Endometrial microvascular endothelial cells (primary cell): ENCODE results near the gene ZNF423. TPM values are rescaled to one million over a fixed set of nuclear protein-coding genes. Genes with fewer than 3 reads are reported as not detected.

Experiments
- in situ Hi-C: cut with HindIII; loops from 2 replicates; pipeline ENCODE4 v1.10.0; 2017; ENCODE audit warnings: low sequenced_read_pairs, low pct_unique_long_range_greater_than_20kb; ENCODE audit errors: inconsistent ontology term
- total RNA-seq: library from RNA; depleted of rRNA; stranded (reverse); fragments of >200 nt; gene quantifications from one replicate; pipeline ENCODE4 v1.2.3, GENCODE V29; 2015; ENCODE audit errors: inconsistent ontology term

The ZNF423 gene
- total RNA-seq, 1 donor from 2014 or later: 1.2 TPM

DNA sequence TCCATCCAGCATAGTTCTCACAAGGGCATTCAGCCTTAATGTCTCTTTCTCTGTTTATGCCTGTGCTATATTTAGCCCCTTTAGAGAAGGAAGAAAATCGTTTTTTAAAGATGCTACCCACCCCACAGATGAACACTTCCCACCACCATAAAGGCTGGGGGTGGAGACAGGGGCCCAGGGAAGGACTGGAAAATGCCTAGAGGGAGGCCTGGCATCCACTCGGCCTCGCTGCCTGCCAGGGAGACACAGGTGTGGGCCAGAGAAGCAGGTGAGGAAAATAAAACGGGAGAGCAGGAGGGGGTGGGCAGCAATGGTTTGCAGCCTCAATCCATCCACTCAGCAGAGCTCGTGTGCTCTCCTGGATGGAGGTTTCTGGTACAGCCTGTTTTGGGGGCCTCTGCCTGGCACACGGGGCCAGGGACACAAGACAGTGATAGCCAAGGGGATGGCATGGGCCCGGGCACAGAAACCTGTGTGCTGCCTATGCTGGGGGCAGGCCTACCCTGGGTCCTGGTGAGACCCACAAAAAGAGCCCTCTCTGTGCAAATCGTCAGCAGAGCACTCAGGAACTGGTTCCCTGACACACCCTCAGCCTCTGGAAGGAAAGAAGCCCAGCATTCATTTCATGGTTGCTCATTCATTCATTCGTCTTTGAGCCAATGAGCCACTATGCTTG lies 360.9 kb downstream of the ZNF423 start:
- in situ Hi-C loops: no loop called here

GRCh38 chr16:49494474-49494873 lies 361.4 kb downstream of the ZNF423 start:
- in situ Hi-C loops: no loop called here

DNA sequence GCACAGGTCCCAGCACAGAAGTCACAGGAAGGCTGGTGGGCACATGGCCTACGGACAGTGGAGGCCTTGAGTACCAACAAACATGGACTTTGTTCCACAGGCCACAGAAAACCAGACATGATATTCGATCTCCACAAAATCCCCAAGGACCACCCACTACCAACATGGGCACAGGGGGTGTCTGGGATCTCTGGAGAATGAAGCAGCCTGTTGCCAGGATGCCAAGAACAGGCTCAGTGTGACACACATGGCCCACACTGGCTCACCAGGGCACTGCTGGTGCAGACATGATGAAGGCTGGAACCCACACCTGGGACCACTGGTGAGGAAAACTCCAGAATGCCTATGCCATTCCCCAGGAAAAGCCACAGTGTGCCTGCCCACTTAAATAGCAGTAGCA lies 362.1 kb downstream of the ZNF423 start:
- in situ Hi-C loops: no loop called here

DNA sequence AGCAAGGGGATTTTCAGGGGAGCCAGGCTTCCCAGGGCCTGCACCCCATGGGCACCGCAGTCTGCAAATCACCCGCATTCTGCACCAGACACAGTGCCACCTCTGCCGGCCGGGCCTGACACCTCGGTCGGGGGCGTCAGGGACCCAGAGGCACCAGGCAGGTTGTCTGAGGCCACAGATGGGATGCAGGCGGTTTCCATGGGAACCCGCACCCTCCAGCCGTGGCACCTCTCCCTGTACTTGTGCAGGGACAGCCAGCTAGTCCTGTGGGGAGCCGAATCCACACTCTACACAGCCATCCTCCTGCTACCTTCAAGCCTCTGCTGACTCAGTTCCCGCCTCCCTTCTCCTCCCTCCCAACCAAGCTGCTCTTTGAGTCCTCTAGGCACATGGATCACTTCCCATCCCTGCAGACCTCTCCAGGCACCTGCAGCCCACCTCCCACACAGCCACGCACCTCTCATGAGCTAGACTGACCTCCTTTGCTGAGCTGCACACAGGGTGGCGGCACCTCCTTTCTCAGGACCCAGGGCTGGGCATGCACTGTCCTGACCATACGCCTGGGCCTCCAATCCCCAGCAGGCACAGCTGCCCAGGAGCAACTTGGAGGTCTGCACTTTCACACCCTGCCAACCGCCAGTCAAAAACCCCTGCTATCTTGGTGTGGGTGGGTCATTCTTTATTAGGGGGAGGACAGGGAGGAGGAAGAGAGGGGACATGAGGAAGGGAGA lies 362.9 kb downstream of the ZNF423 start:
- in situ Hi-C loops: no loop called here

- in situ Hi-C loops: no loop called here
These were observed 363.8 kb downstream of the ZNF423 start for GRCh38 chr16:49491771-49492761.

DNA sequence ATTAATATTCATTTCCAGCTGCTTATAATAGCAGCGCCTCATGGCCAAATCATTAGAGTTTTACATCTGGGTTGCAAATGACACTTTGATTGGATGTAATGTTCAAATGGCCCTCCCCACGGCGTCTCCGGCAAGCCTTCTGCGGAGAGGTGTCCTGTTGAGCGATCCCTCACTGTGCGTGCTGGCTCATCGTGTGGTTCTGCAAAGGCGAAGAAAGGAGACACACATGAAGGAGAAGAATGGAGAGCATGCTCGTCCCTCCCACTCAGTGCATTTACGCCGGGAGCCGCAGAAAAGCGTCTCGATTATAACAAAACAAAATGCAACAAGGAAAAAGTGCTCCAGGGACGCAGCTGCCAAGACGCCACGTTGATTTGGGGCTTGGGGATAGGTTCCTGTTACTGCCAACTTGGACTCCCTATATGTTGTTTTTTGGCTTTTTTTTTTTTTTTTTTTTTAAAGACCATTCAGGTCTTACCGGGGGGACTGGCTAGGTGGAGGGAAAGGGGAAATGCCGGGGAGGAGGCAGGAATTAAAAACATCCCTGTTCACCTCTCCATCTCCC lies 364.7 kb downstream of the ZNF423 start:
- in situ Hi-C loops: no loop called here

DNA sequence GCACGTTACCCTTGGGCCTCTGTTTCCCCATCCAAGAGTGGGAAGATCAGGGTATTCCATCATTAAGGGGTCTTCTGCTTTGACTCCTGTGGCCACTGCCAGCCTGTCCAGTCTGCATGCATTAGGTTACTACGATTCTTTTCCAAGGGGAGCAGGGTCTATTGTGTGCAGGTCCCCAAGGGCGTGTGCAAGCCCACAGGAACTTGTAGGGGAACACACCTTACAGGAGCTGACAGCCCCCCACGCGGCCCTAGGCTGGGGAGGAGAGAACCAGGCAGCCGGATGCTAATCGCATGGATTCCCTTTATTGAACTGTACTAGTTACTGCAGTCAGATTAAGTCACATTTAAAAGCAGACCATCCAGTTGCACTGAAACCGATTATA lies 365.6 kb downstream of the ZNF423 start:
- in situ Hi-C loops: no loop called here

DNA sequence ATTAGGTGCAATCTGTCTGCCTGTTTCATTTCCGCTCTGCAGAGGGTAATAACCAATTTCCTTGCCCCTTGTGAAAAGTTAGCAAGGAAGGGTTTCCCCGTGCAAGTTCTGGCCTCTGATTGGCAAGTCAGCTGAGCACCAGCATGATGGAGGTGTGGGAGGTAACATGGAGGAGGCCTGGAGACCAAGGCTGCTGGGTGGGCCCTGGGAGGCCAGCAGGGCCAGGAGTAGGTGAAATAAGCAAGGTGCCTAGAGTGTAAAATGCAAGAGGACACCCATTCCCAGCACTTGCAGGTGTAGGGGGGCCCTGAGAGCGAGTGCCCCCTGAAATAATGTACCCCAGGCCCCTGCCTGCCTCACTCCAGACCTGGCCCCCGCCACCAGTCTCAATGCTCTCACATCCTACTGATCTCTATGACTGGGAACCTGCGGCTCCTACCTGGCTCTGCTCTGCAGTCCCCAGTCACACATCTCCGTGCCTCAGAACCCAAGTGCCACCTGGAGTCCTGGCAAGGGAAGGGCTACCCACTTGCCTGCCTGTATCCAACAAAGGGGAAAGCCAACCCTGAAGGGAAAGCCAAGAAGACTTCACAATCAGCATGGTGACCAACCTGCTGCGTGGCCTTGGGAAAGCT lies 366.1 kb downstream of the ZNF423 start:
- in situ Hi-C loops: no loop called here

DNA sequence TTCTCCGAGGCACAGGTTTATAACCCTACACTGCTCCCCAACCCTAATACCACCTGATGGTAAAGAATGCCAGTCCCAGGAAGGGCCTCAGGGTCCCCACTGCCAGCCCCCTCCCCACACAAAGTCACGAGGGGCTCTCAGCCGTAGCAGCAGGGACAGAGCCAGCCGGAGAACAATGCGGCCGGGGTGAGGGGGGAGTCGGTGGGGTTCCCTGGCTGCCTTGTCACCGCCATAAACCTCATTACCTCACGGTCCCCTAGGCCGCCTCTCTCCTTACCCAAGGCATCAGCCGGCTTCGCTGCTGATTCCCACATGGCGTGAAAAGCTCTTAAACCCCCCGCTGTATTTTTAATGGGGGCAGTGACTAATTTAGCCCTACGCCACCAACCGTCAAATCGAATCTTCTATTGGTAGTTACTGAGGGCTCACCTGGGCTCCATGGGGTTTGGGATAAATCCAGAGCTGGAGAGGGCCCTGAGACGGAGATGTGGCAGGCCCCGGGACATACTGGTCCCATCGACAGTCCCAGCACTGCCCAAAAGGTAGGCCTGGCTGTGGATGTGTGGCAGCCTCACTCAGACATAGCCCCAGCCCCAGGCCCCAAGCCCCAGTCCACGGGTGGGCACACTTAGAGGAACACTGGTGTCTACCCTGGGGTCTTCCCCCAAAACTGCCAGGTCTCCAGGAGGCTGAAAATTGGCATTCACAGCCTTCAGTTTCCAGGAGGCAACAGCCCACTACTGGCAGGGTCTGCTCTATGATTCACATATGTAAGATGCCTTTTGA lies 367.0 kb downstream of the ZNF423 start:
- in situ Hi-C loops: no loop called here

DNA sequence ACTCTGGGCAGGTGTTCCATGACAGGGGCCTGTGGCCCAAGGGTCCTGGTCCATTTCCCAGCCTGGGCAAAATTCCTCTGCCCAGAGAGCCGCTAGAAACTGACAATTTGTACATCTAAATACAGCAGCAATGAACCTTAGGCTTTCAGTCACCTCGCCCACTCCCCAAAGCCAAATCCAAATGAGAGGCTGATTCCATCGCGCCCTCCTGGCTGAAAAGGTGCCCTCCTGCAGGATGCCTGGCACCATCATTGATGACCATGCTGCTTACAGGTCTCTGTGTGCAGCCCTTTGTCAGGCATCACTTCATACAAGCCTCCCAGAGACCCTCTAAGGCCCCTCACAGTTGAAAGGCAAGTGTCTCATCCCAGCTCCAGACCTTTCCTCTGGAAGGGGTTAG lies 367.6 kb downstream of the ZNF423 start:
- in situ Hi-C loops: no loop called here

GRCh38 chr16:49487746-49488145 lies 368.2 kb downstream of the ZNF423 start:
- in situ Hi-C loops: no loop called here

DNA sequence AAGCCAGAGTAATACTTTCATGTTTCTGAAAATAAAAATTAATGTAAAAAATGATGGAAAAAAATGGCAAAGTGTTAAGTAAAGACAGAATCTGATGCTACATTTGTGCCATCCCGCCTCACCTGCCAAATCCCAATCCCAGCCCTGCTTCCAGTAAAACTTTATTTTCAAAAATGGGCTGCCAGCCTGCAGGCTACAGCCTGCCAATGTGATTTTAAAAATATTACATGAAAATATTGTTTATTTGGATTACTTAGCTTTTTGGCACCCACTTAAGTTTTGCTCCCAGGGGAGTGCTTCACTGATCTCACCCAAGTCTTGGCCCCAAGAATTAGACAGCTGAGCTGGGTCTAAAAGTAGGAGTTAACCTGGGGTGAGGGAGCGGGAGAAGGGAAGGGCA lies 369.5 kb downstream of the ZNF423 start:
- in situ Hi-C loops: no loop called here

- in situ Hi-C loops: no loop called here
These were observed 370.2 kb downstream of the ZNF423 start for GRCh38 chr16:49485663-49486062.

- in situ Hi-C loops: no loop called here
These were observed 371.0 kb downstream of the ZNF423 start for GRCh38 chr16:49484936-49485335.

- in situ Hi-C loops: no loop called here
These were observed 371.5 kb downstream of the ZNF423 start for GRCh38 chr16:49484451-49484849.

DNA sequence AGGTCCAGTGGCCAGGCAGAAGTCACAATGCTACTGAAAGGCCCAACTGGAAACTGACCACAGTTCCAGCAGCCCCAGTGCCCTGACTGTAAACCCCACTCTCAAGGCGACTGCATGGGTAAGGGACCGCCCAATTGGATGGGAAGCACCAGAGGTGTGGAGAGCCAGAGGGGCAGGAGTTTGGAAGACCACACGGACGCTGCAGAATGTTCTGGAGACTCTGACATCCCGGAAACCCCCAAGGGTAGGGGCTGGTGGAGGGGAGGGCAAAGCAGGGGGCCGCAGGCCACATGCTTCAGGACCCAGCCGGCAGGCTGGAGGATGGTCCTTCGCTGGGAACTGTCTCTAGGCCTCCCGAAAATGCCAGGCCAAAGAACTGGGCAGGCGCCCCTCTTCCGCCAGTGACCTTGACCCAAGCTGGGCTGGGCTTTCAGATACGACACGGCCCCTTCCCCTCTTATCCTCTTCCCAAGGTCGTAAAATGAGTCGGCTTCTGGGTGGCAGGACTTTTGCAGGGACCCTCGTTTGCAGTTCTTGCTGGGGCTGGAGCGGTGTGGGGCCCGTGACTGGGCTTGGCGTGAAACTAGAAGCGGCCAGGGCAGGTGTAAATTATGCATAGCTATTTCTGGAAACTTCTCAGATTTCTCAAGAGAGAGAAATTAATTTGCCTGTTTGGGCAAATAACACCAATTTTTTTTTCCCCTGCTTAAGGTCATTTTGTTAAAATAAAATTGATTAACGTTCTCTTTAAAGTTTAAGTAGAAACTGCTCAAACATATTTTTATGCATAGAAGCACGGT lies 372.1 kb downstream of the ZNF423 start:
- in situ Hi-C loops: no loop called here

- in situ Hi-C loops: no loop called here
These were observed 372.7 kb downstream of the ZNF423 start for GRCh38 chr16:49483251-49483650.
